SKM-1 (cell line): Measurements from ENCODE around the gene NGFR.
"Not testable (repeated sequence)": the region's sequence is repeated elsewhere in the genome, so short reads cannot be mapped to it uniquely, and the experiment has no call there.

ENCODE experiments used
- DNase-seq: peaks from one replicate; lab custom pipeline; 2025; ENCODE audit not compliant: unreplicated experiment; lab: John Stamatoyannopoulos, UW

NGFR gene

DNA sequence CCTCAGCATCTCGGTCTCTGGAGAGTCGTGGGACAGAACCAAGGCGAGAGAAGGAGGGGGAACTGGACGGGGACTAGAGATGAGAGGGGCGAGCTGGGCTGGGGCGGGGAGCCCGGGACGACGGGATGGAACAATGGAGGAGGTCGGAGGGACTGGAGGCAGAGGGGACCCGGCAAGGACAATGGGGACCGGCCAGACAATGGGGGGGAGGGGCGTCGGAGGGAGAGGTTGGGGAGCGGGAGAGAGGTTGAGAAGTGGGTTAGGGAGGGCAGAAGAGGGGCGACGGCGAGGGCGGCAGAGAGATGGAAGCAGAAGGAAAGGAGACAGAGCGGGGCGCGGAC is 719 bp downstream of the NGFR start:
- DNase-seq, result no peak

DNA sequence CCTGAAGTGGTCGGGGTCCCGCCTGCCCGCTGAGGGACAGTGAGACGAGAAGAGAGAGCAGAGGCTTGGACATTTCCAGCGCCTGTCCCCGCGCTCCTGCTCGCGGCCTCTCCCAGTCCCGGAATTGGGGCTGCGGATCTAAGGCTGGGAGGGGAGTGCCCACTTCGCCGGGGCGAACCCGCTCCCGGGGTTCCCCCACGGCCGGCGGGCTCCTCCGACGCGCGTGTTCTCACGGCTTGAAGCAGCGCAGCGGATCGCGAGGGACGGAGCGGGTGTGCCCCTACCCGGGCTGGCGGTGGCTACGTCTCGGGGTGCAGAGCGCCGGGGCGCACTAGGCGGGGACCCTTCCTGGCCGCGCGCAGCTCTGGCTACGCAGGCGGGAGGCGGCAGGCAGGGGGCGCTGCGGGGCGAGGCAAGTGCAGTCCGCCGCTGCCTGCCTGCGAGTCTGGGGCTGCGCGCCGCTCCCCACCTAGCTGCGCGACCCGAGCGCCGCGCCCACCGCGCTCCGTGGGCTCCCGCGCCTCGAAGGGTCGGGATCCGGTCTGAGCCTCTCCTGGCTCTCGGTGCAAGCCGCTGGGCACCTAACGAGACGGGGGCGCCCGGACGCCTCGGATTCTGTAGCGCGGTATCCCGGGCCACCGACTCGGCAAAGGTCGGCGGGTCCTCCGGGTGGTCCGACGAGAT is 1.2 kb downstream of the NGFR start:
- no peak for DNase-seq

DNA sequence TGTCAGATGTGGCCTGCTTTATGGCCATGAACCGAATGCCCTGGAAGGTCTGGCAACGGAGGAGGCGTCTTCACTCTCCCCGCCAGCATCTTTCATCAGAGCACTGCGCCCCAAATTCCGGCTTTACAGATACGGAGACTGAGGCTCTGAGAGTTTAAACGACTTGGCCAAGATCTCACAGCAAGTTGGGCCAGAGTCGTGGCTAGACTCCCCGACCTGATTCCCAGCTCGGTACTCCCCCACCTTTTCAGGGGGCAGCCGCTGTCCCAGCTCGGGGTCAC is 1.7 kb downstream of the NGFR start:
- DNase-seq, result no peak

DNA sequence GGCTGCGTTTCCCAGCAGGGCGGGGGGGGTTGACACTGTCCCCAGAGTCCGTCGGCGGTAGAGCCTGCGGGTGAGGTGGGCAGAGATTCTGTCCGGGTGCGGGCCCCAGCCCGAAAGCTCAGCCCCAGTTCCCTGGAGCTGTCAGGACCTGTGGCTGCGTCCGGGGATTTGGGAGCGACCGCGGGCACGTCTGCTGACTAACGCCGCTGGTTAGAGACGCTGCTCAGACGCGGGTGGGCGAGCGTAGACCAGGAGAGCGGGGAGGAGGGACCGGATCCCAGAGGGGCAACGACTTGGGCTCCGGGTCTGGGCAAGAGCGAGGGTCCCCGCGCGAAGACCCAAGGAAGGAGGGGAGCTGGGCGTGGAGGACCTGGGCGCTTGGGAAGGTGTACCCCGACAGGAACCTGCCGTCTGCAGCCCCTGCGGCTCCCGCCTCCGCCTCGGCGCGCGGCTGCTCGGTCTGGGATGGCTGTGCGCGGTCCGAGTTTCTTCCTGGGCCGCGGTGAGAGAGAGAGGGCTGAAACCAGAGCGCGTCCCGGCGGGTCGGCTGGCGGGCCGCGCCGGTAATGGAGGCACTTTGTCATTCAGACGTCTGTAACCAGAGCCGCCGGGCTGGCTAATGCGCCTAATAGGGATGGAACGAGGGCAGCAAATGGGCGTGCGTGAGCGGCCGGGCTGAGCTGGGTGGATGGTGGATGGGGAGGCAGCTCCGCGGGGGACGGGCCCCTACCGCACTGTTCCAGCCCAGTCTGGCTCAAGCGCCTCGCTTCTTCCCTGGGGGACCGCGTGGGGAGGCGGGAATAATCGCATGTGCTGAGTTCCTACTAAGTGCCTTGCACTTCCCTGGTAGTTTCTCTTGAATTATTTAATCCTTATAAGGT is 2.3 kb downstream of the NGFR start:
- no peak for DNase-seq

DNA sequence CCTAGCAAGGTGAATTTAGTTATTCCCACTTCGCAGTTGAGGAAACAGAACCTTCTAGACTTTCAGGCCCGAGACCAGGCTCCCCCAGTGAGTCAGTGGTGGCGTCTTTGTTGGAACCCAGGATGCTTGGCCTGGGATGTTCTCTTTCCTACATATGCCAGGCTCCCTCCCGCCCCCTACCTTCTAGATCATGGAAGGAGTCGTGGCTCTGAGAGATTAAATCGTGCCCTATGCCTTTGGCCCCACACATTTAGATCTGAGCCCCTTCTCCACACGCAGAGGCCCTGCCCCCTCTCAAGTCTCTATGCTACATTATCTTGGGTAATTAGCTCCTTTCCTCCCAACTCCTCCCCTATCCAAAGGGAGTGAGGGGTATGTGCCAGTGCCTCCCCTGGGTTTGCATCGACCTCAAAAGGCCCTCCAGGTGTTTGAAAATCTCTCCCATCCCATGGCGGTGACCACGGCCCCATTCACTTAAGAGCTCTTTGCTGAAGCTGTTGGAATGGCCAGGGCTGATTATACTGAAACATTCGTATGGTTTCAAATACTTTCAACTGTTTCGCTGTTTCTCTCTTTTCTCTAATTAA is 3.0 kb downstream of the NGFR start:
- DNase-seq, result no peak

DNA sequence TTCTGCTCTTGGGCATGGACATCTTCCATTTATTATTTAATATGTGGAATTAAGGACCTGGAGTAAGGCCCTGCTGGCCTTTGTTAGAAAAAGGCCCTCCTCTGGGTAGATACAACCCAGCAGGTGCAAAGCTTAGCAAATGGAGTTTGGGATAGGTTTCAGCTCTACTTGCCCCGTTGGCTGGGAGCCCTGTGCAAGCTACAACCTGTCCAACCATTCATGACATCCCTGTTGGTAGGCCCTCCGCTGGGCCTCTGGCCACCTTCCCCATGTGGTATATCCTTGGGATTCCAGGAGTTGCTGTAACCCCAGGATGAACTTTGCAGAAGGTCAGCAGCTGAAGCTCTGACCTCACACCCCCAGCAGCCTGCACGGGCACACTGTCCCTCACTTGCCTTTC is 6.4 kb downstream of the NGFR start:
- DNase-seq, result no peak

DNA sequence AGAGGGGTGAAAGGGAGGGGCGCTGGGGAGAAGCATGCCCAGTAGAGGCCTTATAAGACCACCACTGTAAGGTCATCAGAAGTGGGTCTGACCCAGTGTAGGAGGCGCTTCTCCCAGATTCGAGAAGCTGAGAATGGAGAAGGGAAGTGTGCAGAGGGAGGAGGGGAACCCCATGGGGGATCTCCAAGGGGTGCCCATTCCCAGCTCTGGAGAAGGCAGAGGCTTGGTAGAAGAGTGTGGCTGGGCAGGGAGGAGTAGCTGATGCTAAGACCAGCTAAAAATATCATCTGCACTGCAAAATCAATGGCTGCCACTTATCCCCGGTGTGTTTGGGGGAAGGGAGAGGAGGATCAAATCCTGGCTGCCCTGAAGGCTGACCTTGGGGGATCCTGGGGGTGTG is 7.2 kb downstream of the NGFR start:
- DNase-seq, result no peak

DNA sequence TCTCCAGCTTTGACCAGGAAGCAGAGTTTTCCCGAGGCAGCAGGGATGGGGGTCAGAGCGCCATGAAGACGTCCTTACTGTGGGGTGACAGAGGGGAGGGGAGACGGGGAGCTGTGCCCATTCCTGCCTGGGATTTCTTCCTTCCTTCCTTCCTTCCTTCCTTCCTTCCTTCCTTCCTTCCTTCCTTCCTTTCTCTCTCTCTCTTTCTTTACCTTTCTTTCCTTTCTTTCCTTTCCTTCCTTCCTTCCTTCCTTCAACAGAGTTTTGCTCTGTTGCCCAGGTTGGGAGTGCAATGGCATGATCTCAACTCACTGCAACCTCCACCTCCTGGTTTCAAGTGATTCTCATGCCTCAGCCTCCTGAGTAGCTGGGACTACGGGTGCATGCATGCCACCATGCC is 7.6 kb downstream of the NGFR start:
- DNase-seq, result not testable (repeated sequence)

DNA sequence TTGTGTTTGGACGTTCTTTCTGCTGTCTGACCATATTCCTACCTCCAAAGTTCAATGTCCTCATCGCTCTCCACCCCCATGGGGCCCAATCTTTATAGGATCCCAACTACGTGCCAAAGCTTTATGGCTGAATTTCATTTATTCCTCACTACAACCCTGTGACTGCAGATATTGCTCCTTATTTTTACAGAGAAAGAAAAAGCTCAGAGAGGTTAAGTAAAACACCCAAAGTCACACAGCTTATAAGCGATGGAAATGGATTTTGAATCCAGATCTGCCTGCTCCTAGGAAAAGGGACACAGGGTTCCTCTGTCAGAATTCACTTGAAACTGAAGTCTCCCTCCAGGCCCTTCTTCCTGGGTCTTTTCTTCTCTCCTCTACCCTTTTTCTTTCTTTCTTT is 9.3 kb downstream of the NGFR start:
- DNase-seq, result no peak

DNA sequence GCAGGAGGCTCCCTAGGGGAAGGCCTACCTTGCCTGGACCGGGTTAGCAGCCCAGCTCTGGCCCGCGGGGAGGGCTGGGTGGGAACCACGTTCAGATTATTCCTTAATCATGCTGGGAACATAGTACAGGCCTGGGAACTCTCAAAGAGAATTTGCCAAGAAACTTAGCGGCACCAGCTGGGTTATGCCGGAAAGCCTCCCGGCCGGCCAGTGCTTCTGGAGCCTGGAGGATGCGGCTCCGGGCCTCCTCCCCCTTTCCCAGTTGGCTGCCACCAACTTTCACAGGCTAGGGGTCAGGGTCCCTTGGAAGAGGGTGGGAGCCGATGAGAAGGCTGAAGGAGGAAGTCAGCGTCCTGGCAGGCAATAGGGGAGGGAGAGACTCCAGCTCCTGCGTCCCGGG is 10.8 kb downstream of the NGFR start:
- DNase-seq, result no peak

DNA sequence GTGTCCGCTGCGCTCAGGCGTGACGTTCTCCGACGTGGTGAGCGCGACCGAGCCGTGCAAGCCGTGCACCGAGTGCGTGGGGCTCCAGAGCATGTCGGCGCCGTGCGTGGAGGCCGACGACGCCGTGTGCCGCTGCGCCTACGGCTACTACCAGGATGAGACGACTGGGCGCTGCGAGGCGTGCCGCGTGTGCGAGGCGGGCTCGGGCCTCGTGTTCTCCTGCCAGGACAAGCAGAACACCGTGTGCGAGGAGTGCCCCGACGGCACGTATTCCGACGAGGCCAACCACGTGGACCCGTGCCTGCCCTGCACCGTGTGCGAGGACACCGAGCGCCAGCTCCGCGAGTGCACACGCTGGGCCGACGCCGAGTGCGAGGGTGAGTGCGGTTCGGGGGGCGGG is 11.2 kb downstream of the NGFR start:
- DNase-seq, result no peak

DNA sequence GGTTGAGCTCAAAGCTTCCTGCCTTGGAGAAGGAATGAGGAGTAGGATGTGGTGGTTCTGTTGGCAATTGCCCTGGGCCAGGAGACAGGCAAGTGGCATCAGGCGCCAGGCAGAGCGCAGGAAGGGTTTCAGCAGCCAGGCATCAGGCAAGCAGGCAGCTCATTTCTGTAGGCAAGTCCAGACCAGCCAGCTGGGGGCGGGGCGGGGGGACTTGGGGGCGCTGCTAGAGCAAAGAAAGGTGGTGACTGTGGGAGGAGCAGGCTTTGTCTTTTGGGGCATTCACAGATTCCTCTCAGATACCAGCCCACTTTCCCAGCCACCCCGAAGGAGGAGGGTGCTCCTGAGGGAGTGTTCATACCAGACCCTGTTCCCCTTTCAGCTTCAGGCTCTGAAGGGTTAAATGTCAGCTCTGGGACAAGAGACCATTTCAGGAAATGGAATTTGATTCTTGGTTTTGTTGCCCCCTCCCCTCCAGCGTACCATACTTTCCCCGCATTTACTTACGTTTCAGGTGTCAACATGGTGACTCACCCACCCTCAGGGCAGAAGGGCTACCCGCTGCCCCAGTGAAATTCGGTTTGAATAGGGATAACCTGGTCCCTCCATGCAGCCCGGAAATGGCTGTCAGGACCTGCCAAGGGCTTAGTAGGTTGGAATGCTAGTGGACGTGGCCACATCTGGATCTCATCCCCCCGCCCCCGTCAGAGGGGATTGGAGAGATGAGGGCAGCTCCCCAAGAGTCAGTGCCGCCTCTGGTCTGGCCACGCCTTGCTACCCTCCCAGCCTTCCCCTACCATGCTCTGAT is 13.2 kb downstream of the NGFR start:
- no peak for DNase-seq

DNA sequence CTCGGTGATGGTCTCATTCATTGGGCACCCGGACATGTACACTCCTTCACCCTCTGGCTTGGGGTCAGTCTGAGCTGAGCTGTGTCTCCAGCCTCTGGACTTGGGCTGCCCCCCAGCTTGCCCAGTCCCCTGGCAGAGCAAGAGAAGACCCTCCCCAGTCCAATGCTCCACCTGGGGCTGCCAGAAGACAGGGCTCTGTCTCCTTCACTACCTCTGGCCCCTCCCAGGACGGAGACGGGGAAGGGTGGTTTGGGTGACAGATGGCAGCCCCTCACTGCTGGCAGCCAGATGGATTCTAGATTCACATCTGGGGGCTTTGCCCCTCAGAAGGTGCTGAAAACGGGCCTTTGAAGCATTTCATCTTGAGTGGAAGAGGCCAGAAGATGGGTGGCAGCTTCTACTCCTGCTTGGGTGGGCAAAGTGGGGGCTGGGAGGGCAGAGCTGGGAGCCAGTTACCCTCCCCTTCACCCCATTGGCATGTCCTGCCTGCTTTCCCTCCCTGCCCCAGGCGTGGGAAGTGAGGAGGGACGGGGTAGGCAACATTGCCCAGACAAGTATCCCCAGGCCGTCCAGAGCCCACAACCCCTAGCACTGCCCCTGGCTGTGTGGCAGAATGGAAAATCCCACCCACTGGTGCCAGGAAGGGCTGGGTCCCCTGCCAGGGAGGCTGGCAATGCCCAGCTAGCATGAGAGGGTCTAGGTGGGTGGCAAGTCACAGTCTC is 13.9 kb downstream of the NGFR start:
- DNase-seq, result no peak

DNA sequence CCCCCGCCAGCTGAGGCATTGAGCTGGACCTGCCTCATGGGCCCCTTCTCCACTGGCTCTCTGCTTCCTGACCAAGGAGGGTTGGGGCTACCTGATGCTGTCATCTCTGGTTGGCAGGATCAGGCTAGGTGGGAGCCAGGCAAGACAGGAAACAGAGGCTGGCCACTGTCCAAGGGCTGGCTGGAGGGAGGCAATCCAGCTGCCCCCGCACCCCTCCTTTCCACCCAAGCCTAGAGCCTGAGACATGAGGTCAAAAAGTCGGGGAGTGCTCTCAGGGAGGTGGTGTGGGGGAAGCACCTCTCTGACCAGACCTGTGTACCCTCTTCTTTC is 14.5 kb downstream of the NGFR start:
- DNase-seq, result no peak

DNA sequence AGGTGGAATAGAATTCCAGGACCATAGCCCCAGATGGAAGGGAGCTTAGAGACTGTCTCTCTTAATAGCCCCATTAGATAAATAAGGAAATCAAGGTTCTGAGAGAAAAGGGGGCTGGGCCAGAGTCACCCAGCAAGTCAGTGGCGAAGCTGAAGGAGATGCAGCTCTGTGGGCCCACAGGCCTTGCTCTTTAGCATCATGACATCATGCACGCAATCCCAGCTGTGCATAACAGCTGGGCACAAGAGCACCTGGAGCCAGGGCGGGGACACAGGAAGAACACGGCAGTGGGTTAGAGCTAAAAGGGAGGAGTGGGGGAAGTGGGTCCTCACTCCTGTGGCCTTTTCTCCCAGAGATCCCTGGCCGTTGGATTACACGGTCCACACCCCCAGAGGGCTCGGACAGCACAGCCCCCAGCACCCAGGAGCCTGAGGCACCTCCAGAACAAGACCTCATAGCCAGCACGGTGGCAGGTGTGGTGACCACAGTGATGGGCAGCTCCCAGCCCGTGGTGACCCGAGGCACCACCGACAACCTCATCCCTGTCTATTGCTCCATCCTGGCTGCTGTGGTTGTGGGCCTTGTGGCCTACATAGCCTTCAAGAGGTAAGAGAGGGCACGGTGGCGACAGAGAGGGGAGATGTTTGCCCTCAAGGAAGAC is 15.1 kb downstream of the NGFR start:
- no peak for DNase-seq

DNA sequence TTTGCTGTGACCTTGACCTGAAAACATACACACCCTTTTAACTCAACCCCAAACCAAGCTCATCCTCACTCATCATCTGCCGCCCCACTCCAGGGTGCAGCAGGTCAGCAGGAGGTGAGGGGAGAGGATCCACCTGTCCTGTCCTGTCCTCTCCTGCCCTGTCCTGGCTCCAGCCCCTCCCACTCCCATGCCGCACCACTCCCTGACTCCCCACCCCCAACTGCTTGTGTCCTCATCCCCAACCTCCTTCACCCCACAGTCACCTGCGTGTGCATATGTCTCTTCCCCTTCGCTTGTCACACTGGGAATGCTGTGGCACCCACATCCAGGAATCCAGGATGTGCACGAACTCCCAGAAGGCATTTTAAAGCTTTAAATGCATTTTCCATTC is 15.6 kb downstream of the NGFR start:
- no peak for DNase-seq

DNA sequence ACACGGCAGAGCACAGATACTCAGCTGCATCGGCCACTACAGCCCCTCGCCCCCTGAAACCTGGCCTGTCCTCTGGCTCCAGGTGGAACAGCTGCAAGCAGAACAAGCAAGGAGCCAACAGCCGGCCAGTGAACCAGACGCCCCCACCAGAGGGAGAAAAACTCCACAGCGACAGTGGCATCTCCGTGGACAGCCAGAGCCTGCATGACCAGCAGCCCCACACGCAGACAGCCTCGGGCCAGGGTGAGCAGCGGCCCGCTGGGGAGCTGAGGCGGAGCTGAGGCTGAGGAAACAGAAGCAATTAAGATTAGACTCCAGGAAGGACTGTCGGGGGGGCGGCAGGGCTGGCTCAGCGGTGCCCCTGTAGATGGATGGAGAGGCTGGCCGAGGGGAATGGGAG is 16.7 kb downstream of the NGFR start:
- no peak for DNase-seq

DNA sequence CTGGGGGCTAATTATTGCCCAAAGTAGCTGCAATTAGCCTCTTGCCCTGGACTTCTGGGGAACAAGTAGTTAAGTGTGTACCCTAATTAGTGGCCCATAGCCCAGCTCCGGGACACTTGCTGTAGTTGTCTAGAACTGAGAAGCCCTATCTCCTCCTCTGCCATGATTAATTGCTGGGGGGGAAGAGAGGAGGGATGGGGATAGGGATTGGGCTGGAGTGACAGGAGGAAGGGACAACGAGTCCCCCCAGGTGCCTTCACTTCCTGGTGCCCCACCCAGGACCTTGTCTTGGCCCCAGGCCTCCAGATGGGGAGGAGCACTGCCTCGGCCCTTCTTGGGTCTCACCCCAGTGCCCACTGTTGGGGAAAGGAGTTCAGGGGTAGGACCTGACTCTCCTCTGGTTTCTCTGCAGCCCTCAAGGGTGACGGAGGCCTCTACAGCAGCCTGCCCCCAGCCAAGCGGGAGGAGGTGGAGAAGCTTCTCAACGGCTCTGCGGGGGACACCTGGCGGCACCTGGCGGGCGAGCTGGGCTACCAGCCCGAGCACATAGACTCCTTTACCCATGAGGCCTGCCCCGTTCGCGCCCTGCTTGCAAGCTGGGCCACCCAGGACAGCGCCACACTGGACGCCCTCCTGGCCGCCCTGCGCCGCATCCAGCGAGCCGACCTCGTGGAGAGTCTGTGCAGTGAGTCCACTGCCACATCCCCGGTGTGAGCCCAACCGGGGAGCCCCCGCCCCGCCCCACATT is 17.4 kb downstream of the NGFR start:
- DNase-seq, result no peak

DNA sequence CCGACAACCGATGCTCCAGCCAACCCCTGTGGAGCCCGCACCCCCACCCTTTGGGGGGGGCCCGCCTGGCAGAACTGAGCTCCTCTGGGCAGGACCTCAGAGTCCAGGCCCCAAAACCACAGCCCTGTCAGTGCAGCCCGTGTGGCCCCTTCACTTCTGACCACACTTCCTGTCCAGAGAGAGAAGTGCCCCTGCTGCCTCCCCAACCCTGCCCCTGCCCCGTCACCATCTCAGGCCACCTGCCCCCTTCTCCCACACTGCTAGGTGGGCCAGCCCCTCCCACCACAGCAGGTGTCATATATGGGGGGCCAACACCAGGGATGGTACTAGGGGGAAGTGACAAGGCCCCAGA is 17.9 kb downstream of the NGFR start:
- no peak for DNase-seq

DNA sequence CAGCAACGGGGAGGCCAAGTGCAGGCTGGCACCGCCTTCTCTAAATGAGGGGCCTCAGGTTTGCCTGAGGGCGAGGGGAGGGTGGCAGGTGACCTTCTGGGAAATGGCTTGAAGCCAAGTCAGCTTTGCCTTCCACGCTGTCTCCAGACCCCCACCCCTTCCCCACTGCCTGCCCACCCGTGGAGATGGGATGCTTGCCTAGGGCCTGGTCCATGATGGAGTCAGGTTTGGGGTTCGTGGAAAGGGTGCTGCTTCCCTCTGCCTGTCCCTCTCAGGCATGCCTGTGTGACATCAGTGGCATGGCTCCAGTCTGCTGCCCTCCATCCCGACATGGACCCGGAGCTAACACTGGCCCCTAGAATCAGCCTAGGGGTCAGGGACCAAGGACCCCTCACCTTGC is 18.5 kb downstream of the NGFR start:
- no peak for DNase-seq
